Uterus (tissue), 4 donors: Measurements from ENCODE around the gene BFAR. TPM values are rescaled to one million over a fixed set of nuclear protein-coding genes. Genes with fewer than 3 reads are reported as not detected.
A peak's percentile ranks its signal among the peaks of the same experiment; 100 is the strongest.

Source experiments
- DNase-seq, 2 donors: peaks; one replicate each; pipeline ENCODE4 v3.0.0-alpha.2; 2019 to 2020
- H3K27ac ChIP-seq, 2 donors: fragments of 200-600 bp; sonication (generic); 1 replicate in 1 of 2; 2 replicates in 1 of 2; pipeline ENCODE4 v1.5.1; 2016 to 2018
- H3K27me3 ChIP-seq, 2 donors: fragments of 200-600 bp; sonication (generic); one replicate each; pipeline ENCODE4 v1.5.1; 2018 to 2019; ENCODE audit warnings: control low read depth in 1 of 2
- H3K36me3 ChIP-seq, 2 donors: fragments of 200-600 bp; sonication (generic); one replicate each; pipeline ENCODE4 v1.5.1; 2019; ENCODE audit warnings: control low read depth in 1 of 2
- H3K4me1 ChIP-seq, 2 donors: fragments of 200-600 bp; sonication (generic); one replicate each; pipeline ENCODE4 v1.5.1; 2018 to 2019; ENCODE audit warnings: control low read depth in 1 of 2
- H3K4me3 ChIP-seq, 2 donors: fragments of 200-600 bp; sonication (generic); 1 replicate in 1 of 2; 2 replicates in 1 of 2; pipeline ENCODE4 v1.5.1; 2018 to 2019; ENCODE audit warnings: mild to moderate bottlenecking in 1 of 2
- H3K9me3 ChIP-seq, 2 donors: fragments of 200-600 bp; sonication (generic); one replicate each; pipeline ENCODE4 v1.5.1; 2019; ENCODE audit warnings: control low read depth in 1 of 2
- CTCF ChIP-seq, 4 experiments: fragments of 200-600 bp in 2 of 4; fragments of 450-650 bp in 2 of 4; sonication (generic) in 2 of 4; IDR thresholded peaks; one replicate each; pipeline ENCODE4 v1.5.1; 2016 to 2019; ENCODE audit warnings: antibody characterized with exemption in 4 of 4, mild to moderate bottlenecking in 2 of 4, moderate library complexity in 1 of 4
- POLR2A ChIP-seq, 2 donors: fragments of 450-650 bp; IDR thresholded peaks; one replicate each; pipeline ENCODE4 v1.6.1; 2016; ENCODE audit warnings: antibody characterized with exemption in 2 of 2, mild to moderate bottlenecking in 1 of 2, moderate library complexity in 1 of 2
- intact Hi-C: fragments of 100-400 bp; cut with DNase I; formaldehyde crosslinking; loops from one replicate; pipeline ENCODE4 v1.15.1; 2023; ENCODE audit warnings: low total_unique reads
- total RNA-seq, 4 donors: library from RNA; depleted of rRNA in 3 of 4; stranded (reverse); fragments of >200 nt in 3 of 4; gene quantifications; one replicate each; pipeline versions ENCODE4 v1.1.0 to v1.2.4, GENCODE V29; 2014 to 2023
- donor health status: DM: yes; HTN: yes; CAD: no.

Gene BFAR
- total RNA-seq, result 10 to 100 TPM; 17.4 to 88.1 (median 60.7) TPM

GRCh38 chr16:14632693-14633569, at the start of gene BFAR:
TSS of gene BFAR (plus strand) at chr16:14632951. CDS start at chr16:14644347, 11,396 bp downstream.
- peak; percentile 94 to 96 for TF ChIP-seq POLR2A (IDR thresholded peaks at IDR 0.05)
- no peak for TF ChIP-seq CTCF (IDR thresholded peaks at IDR 0.05)
- Histone ChIP-seq H3K36me3 (no peaks in the 10 kb centered on the region), H3K27me3 (no peaks in the 10 kb centered on the region), H3K9me3 (no peaks in the 10 kb centered on the region), H3K27ac (peak within 1 kb of the TSS; percentile 89 to 91), H3K4me3 (peak within 1 kb of the TSS; percentile 90 to 94), H3K4me1 (peaks cover 5 to 15% of the 10 kb centered on the region in 2 donors)
- DNase-seq, result peak; percentile 99
- intact Hi-C loops, result no loop called here

GRCh38 chr16:14585287-14585686, 47.5 kb upstream of the BFAR start:
- no peak for DNase-seq
- TF ChIP-seq CTCF (IDR thresholded peaks at IDR 0.05) (no peak), POLR2A (IDR thresholded peaks at IDR 0.05) (no peak)

GRCh38 chr16:14586637-14587305, 46.0 kb upstream of the BFAR start:
- Histone ChIP-seq H3K9me3 (no peaks in the 10 kb centered on the region), H3K4me3 (no peak overlapping the region), H3K36me3 (no peaks in the 10 kb centered on the region), H3K4me1 (no peaks in the 10 kb centered on the region), H3K27ac (no peak overlapping the region), H3K27me3 (no peaks in the 10 kb centered on the region)
- no peak for TF ChIP-seq CTCF (IDR thresholded peaks at IDR 0.05)
- no peak for TF ChIP-seq POLR2A (IDR thresholded peaks at IDR 0.05)
- intact Hi-C loops, result no loop called here
- DNase-seq, result no peak

More at GRCh38 chr16:14585287-14585686, 47.5 kb upstream of the BFAR start:
- Histone ChIP-seq H3K36me3 (no peaks in the 10 kb centered on the region), H3K4me3 (no peak overlapping the region), H3K27ac (no peak overlapping the region), H3K4me1 (no peaks in the 10 kb centered on the region), H3K9me3 (no peaks in the 10 kb centered on the region), H3K27me3 (no peaks in the 10 kb centered on the region)
- intact Hi-C loops, result no loop called here

- no peaks in the 10 kb centered on the region for H3K36me3 ChIP-seq
- TF ChIP-seq CTCF (IDR thresholded peaks at IDR 0.05), result peak in 2 of 4 experiments; percentile 23 to 48
- TF ChIP-seq POLR2A (IDR thresholded peaks at IDR 0.05), result no peak
- no peak overlapping the region for H3K27ac ChIP-seq
- DNase-seq, result no peak
- no peaks in the 10 kb centered on the region for H3K27me3 ChIP-seq
- no peak overlapping the region for H3K4me3 ChIP-seq
- H3K9me3 ChIP-seq, result no peaks in the 10 kb centered on the region
- H3K4me1 ChIP-seq, result no peaks in the 10 kb centered on the region
- intact Hi-C loops, result no loop called here
Measured at GRCh38 chr16:14600164-14600563, 32.6 kb upstream of the BFAR start.

- Histone ChIP-seq H3K27ac (no peak overlapping the region), H3K4me1 (no peaks in the 10 kb centered on the region), H3K9me3 (no peaks in the 10 kb centered on the region), H3K36me3 (no peaks in the 10 kb centered on the region), H3K27me3 (no peaks in the 10 kb centered on the region), H3K4me3 (no peak overlapping the region)
- intact Hi-C loops, result no loop called here
- TF ChIP-seq POLR2A (IDR thresholded peaks at IDR 0.05), result no peak
- TF ChIP-seq CTCF (IDR thresholded peaks at IDR 0.05), result no peak
- DNase-seq, result no peak
Measured at GRCh38 chr16:14602443-14602963, 30.2 kb upstream of the BFAR start.
